HG03575 (cell line): ENCODE results near the gene TGFBR3L.
"Not testable (repeated sequence)": the region's sequence is repeated elsewhere in the genome, so short reads cannot be mapped to it uniquely, and the experiment has no call there.

Experiments used
- ATAC-seq: cut with Tn5 transposase; IDR thresholded peaks from one replicate; pipeline ENCODE4 v1.9.1; 2021; ENCODE audit not compliant: unreplicated experiment, insufficient number of reproducible peaks, low FRiP score; ENCODE audit errors: extremely low read depth

TGFBR3L gene

GRCh38 chr19:7924241-7924640 lies 9.6 kb downstream of the TGFBR3L start:
- no peak for ATAC-seq

DNA sequence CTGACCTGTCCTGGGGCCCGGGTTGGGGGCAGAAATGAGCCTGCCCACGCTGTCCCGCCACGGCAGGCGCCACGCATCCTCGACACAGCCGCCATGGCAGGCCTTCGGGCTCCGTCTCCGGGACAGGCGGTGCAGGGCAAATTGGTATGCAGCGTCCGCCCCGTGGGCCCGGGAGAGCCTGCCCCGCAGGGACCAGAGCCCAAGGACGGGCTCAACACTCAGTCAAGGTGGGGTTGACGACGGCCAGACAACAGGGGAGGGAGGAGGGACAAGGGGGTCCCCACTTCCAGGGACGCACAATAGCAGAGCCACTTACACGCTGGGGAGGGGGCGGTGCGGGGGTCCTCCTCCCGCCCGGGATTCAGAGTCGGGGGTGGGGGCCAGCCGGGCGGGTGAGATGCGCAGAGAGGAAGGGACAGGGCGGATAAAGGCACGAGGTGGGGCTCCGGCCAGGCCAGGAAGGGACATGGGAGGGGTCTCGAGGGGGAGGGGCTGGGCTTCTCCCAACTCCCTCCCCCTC lies 10.1 kb downstream of the TGFBR3L start:
- ATAC-seq, result no peak

GRCh38 chr19:7925171-7925851 lies 10.7 kb downstream of the TGFBR3L start:
- ATAC-seq, result no peak

DNA sequence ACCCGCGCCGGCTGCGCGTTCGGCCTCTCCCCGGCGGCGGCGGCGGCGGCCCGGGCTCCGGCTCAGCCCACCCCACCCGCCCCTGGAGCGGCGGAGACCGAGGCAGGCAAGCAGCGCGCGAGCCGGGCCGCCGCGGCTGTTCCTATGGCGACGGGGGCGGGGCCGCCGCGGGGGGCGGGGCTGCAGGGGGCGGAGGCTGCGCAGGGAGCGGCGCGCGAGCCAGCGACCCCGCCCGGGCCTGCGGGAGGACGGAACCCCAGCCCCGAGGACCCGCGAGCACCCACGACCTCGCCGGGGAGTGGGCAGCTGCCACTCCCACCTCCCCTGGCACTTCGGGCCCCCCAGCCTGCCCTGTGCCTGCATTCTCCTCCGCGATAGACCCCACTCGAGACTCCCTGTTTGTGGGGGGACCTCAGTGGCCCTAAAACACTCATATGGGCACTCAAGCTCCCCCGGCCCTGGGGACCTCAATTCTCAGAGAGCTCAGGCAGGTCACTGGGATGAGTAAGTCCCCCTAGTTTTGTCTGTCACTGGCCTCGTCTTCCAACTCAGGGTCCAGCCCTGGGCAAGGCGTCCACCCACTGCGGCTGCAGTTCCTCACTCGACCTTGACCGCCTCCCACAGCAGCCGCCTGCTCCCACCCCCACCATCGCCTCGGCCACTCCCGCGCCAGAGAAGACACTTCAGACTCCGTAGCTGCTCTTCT lies 11.5 kb downstream of the TGFBR3L start, which contains the start of gene CTXN1:
CTXN1 (minus strand) TSS at position 115 of the 706 bp plus-strand sequence. CDS start 597 bp downstream, outside the sequence.
- no peak for ATAC-seq

DNA sequence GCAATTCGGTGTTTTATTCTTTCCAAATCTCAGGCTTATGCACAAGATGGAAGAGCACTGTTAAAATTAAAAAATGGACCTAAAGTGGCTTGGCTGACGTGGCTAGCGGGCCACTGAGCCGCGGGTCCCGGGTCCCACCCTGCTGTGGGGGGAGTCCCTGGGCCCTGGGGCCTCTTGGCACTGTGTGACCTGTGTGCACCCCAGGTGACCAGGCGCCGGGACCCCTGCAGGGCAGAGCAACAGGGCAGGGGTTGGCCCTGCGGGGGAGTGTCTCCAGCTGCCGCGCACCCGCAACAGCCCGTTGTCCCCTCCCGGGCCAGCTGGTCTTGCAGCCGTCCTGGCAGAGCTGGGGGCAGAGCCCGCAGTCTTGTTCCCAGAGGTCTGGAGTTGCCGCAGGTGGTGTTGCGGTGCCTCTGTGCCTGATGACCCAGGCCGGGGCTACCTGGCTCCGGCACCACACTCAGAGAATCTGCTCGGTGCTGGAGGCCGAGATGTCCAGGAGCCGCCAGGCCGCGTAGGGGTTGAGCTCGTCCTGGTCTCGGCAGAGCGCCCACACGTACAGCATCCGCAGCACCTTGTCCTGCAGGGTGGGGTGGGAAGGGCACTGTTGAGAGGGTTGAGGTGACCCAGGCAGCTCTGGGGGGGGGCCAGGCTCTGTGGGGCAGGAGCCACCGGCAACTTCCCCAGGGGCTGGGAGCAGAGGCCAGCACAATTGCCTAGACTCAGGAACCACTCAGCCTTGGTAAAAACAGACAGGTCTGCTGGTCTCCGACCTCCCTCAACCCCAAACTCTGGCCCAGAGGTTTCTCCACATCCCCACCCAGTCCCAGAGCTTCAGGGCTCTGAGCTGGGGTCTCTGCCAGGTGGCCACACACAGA lies 12.3 kb downstream of the TGFBR3L start:
- no peak for ATAC-seq

- ATAC-seq, result no peak
Measured at GRCh38 chr19:7927605-7928333, 13.1 kb downstream of the TGFBR3L start.

DNA sequence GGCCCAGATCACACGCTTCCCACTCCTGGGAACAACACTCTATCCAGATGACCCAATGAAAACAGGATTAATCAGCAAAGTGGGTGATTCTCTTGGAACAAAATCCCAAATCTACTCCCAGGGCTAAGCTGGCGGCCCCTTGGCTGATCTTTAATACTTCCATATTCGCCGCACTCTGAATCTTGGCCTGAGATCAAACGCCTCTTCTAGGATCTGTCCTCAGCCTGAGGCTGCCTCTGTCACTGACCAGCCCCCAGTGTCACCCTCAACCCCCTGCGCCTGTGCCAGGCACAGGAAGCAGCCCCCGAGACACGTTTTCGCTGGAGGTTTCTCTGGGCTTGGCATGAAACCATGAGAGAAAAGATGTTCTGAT lies 13.7 kb downstream of the TGFBR3L start:
- ATAC-seq, result no peak

- no peak for ATAC-seq
Measured at GRCh38 chr19:7928741-7929701, 14.4 kb downstream of the TGFBR3L start.

GRCh38 chr19:7930030-7930429 lies 15.4 kb downstream of the TGFBR3L start:
- not testable (repeated sequence) for ATAC-seq

DNA sequence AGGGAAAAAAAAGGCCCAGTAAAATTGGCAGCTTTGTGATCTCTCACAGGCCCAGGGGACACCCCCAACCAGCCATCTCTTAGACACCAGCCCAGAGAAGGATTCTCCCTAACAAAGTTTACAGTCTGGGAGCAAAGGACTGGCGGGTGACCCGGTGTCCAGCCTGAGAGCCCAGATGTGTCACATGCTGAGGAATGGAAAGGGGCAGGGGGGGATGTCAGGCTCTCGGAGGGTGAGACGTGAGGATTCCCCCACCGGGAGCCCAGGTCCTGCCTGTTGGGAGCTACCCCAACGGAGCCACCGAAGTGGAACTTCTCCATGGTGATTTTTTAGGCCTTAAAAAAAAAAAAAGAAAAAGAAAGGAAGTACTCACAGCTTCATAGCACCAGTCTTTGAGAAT lies 16.1 kb downstream of the TGFBR3L start:
- no peak for ATAC-seq

DNA sequence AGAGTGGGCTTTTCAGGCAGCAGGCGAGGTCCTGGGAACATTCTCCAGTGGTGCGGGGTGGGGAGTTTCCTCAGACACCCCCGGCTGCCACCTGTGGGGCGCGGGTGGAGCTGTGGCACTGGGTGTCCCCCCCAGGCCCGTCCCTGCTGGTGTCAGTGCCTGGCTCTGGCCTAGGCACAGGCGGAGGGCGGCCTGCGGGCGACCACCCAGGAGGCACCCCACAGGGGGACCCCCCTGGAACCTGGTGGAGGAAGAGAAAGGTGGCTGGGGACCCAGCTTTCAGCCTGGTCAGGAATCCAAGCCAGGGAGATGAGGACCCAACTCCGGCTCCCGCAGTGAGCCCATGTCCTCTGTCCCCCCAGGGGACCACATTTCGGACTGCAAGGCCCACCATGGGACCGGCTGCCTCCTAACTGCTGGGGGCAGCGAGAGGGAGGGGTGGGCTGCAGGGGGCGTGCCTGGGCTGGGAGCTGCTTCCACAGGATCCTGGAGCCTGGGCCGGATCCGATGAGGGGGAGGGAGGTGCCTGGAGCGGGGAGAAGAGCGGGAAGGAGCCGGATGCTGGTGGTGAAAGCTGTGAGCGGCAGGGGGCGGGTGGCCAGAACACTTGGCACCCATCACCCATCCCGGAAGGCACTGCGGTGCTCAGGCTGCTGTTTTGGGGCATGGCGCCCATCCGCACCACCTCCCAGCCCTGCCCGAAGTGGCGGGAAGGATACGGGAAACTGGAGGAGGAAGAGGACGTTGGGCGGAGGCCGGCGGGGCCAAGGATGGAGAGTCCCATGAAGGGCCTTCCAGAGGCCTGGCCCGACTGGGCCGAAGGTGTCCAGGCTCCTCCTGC lies 16.8 kb downstream of the TGFBR3L start:
- ATAC-seq, result no peak

DNA sequence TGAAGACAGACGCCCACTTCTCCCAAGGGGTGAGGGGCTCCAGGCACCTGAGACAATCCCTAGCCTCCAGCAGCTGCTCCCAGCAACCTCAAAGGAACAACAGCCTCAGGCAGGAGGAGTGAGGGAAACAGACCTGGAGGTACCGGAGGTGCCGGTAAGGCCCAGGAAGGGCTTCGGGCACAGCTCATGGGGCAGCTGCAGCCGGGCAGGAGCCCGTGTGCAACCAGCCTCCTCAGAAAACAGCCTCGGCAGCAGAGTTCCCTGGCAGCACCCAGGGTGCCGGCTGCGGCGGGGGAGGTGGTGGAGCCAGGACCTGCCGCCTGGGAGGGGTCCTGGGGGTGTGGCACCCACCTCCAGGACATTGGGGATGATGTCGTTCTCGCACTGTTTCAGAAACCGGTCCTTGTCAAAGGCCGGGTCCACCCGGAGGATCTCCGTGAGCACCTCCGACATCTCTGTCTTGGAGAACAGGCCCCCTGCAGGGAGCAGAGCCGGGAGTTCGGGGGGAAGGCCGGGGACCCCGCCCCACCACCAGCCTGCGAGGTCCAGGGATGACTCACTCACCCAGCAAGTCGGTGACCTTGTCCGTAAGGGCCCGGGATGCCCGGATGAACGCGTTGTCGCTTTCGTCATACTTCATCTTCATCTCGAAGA lies 17.8 kb downstream of the TGFBR3L start:
- no peak for ATAC-seq

- ATAC-seq, result no peak
Measured at GRCh38 chr19:7932930-7933300, 18.3 kb downstream of the TGFBR3L start.

- no peak for ATAC-seq
Measured at GRCh38 chr19:7933411-7933810, 18.8 kb downstream of the TGFBR3L start.

- ATAC-seq, result no peak
Measured at GRCh38 chr19:7933828-7934725, 19.4 kb downstream of the TGFBR3L start.

- ATAC-seq, result no peak
Measured at GRCh38 chr19:7934766-7935165, 20.1 kb downstream of the TGFBR3L start.
